Sigmoid colon (tissue), 4 donors: ENCODE measurements around the gene EFHC2.

Experiments
- EP300 ChIP-seq, 4 donors: sonication (generic); formaldehyde crosslinking; IDR thresholded peaks; one replicate each; pipeline ENCODE4 v1.6.1; 2017; ENCODE audit warnings: antibody characterized with exemption in 4 of 4
- POLR2A ChIP-seq, 2 donors: fragments of 450-650 bp; IDR thresholded peaks; one replicate each; pipeline ENCODE4 v1.6.1; 2016; ENCODE audit warnings: antibody characterized with exemption in 2 of 2, mild to moderate bottlenecking in 2 of 2, moderate library complexity in 2 of 2
- POLR2AphosphoS5 ChIP-seq, 4 donors: sonication (generic); formaldehyde crosslinking; IDR thresholded peaks; one replicate each; pipeline ENCODE4 v1.6.1; 2017; ENCODE audit warnings: antibody characterized with exemption in 4 of 4
- TF ChIP-seq, protein P1 (sequence below), 4 experiments: fragments of 450-650 bp in 3 of 4; fragments of 200-600 bp in 1 of 4; IDR thresholded peaks; one replicate each; pipeline ENCODE4 v1.5.1; 2016 to 2019; ENCODE audit warnings: antibody characterized with exemption in 4 of 4, mild to moderate bottlenecking in 3 of 4, moderate library complexity in 2 of 4

DNA sequence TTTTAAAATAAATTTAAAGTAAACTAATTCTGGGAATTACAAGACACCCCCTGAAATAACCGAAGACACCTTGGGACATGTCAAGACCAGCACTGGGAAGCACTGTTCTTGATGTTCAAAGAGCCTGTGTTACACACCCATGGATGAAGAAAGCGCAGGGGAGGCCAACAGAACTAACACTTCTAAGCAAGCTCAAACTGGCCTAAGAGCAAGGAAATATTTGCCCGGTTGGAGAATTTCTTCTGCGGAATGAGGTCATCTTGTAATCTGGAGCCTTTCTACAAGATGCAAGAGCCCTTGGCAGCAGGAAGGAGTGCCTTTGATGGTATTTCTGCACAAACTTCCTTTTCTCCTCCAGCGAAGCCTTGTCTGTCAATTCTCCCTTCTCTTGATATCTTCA, 9.3 kb upstream of the EFHC2 start:
- TF ChIP-seq, protein P1, sequence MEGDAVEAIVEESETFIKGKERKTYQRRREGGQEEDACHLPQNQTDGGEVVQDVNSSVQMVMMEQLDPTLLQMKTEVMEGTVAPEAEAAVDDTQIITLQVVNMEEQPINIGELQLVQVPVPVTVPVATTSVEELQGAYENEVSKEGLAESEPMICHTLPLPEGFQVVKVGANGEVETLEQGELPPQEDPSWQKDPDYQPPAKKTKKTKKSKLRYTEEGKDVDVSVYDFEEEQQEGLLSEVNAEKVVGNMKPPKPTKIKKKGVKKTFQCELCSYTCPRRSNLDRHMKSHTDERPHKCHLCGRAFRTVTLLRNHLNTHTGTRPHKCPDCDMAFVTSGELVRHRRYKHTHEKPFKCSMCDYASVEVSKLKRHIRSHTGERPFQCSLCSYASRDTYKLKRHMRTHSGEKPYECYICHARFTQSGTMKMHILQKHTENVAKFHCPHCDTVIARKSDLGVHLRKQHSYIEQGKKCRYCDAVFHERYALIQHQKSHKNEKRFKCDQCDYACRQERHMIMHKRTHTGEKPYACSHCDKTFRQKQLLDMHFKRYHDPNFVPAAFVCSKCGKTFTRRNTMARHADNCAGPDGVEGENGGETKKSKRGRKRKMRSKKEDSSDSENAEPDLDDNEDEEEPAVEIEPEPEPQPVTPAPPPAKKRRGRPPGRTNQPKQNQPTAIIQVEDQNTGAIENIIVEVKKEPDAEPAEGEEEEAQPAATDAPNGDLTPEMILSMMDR (IDR thresholded peaks at IDR 0.05) = no peak
- TF ChIP-seq POLR2AphosphoS5 (IDR thresholded peaks at IDR 0.05) (no peak), POLR2A (IDR thresholded peaks at IDR 0.05) (no peak), EP300 (IDR thresholded peaks at IDR 0.05) (no peak)
